CD14-positive monocyte (primary cell): ENCODE data around the gene ZFYVE28. TPM values are rescaled to one million over a fixed set of nuclear protein-coding genes. Genes with fewer than 3 reads are reported as not detected.

Experiments
- DNase-seq, 3 donors: peaks; one replicate each; pipeline ENCODE4 v3.0.0-alpha.2; 2011 to 2022
- H2AFZ ChIP-seq: 2 replicates; pipeline ENCODE4 v1.6.0; 2012; ENCODE audit warnings: mild to moderate bottlenecking, low read depth, low read length, inconsistent platforms; ENCODE audit not compliant: insufficient read depth, poor library complexity, severe bottlenecking
- H3K27ac ChIP-seq, 2 donors: 1 replicate in 1 of 2; 2 replicates in 1 of 2; pipeline ENCODE4 v1.5.1; 2012 to 2013; ENCODE audit warnings: low read length in 2 of 2, control low read depth in 1 of 2, inconsistent platforms in 1 of 2, low read depth in 1 of 2, mild to moderate bottlenecking in 1 of 2
- H3K27me3 ChIP-seq, 2 donors: one replicate each; pipeline versions ENCODE4 v1.6.0 to v1.6.1; 2011 to 2013; ENCODE audit warnings: low read length in 2 of 2; ENCODE audit not compliant: control insufficient read depth in 2 of 2, insufficient read depth in 2 of 2
- H3K36me3 ChIP-seq, 2 donors: replicated peaks in 1 of 2; 1 replicate in 1 of 2; 2 replicates in 1 of 2; pipeline versions ENCODE4 v1.5.1 to v1.6.1; 2012 to 2013; ENCODE audit warnings: low read length in 2 of 2, control low read depth in 1 of 2, inconsistent platforms in 1 of 2, mild to moderate bottlenecking in 1 of 2; ENCODE audit not compliant: insufficient read depth in 2 of 2, control insufficient read depth in 1 of 2
- H3K4me1 ChIP-seq, 2 donors: 1 replicate in 1 of 2; 2 replicates in 1 of 2; pipeline versions ENCODE4 v1.5.1 to v1.6.1; 2012 to 2013; ENCODE audit warnings: low read length in 2 of 2, control low read depth in 1 of 2, inconsistent platforms in 1 of 2, mild to moderate bottlenecking in 1 of 2, moderate library complexity in 1 of 2; ENCODE audit not compliant: insufficient read depth in 2 of 2, control insufficient read depth in 1 of 2
- H3K4me2 ChIP-seq: replicated peaks from 2 replicates; pipeline ENCODE3; 2012; ENCODE audit warnings: low read length, moderate library complexity, mild to moderate bottlenecking; ENCODE audit not compliant: poor library complexity, severe bottlenecking; ENCODE audit errors: extremely low read depth
- H3K4me3 ChIP-seq, 3 experiments: fragments of 200-600 bp in 1 of 3; sonication (generic) in 1 of 3; replicated peaks in 1 of 3; 1 replicate in 2 of 3; 2 replicates in 1 of 3; pipeline ENCODE4 v1.5.1; 2011 to 2013; ENCODE audit warnings: low read length in 3 of 3, mild to moderate bottlenecking in 3 of 3, control low read depth in 2 of 3, low read depth in 2 of 3, inconsistent platforms in 1 of 3, moderate library complexity in 1 of 3
- H3K79me2 ChIP-seq: 2 replicates; pipeline ENCODE4 v1.6.0; 2012; ENCODE audit warnings: mild to moderate bottlenecking, control low read depth, inconsistent platforms, low read length, moderate library complexity; ENCODE audit not compliant: insufficient read depth
- H3K9ac ChIP-seq: 2 replicates; pipeline ENCODE4 v1.6.0; 2017; ENCODE audit warnings: low read length, mild to moderate bottlenecking; ENCODE audit not compliant: insufficient read depth, poor library complexity, severe bottlenecking
- H3K9me3 ChIP-seq, 2 donors: replicated peaks in 1 of 2; 1 replicate in 1 of 2; 2 replicates in 1 of 2; pipeline versions ENCODE4 v1.5.1 to v1.6.1; 2012 to 2013; ENCODE audit warnings: low read length in 2 of 2, control low read depth in 1 of 2; ENCODE audit not compliant: control insufficient read depth in 1 of 2, insufficient read depth in 1 of 2
- H4K20me1 ChIP-seq: 2 replicates; pipeline ENCODE4 v1.6.0; 2012; ENCODE audit warnings: mild to moderate bottlenecking, low read length, control low read depth, moderate library complexity; ENCODE audit not compliant: insufficient read depth
- H3K27ac Mint-ChIP-seq, 7 donors: one replicate each; pipeline ENCODE4 v1.8.0; 2020; ENCODE audit warnings: mild to moderate bottlenecking in 7 of 7, mixed read lengths in 7 of 7, moderate library complexity in 6 of 7, inconsistent platforms in 2 of 7
- H3K27me3 Mint-ChIP-seq, 3 donors: one replicate each; pipeline ENCODE4 v1.8.0; 2021 to 2022; ENCODE audit warnings: low read depth in 3 of 3, mild to moderate bottlenecking in 3 of 3, mixed read lengths in 3 of 3, moderate library complexity in 3 of 3, inconsistent platforms in 1 of 3
- H3K36me3 Mint-ChIP-seq, 2 donors: one replicate each; pipeline ENCODE4 v1.8.0; 2020; ENCODE audit warnings: mixed read lengths in 2 of 2, inconsistent platforms in 1 of 2, mild to moderate bottlenecking in 1 of 2
- H3K4me1 Mint-ChIP-seq: one replicate; pipeline ENCODE4 v1.8.0; 2020; ENCODE audit warnings: mild to moderate bottlenecking, mixed read lengths
- H3K4me3 Mint-ChIP-seq, 2 donors: one replicate each; pipeline ENCODE4 v1.8.0; 2020; ENCODE audit warnings: mild to moderate bottlenecking in 2 of 2, mixed read lengths in 2 of 2, moderate library complexity in 1 of 2
- H3K9me3 Mint-ChIP-seq, 7 donors: one replicate each; pipeline ENCODE4 v1.8.0; 2020 to 2022; ENCODE audit warnings: mixed read lengths in 7 of 7, mild to moderate bottlenecking in 6 of 7, moderate library complexity in 6 of 7, inconsistent platforms in 2 of 7
- WGBS: methylation state at CpG from one replicate; pipeline ENCODE4 v1.1.5; 2013; ENCODE audit warnings: missing lambda C conversion rate; ENCODE audit not compliant: insufficient coverage; 5-methylcytosine and 5-hydroxymethylcytosine counted together
- intact Hi-C, 2 donors: fragments of 100-400 bp; cut with micrococcal nuclease; formaldehyde crosslinking; loops; one replicate each; pipeline versions ENCODE4 v1.15.0 to v1.15.1; 2023
- polyA plus RNA-seq, 3 donors: library from polyadenylated mRNA; depleted of rRNA in 1 of 3; unstranded in 2 of 3; stranded (reverse) in 1 of 3; fragments of 300-500 nt in 2 of 3; fragments of >200 nt in 1 of 3; fragmentation: Illumina TruSeq in 2 of 3; gene quantifications; 1 replicate in 2 of 3; 2 replicates in 1 of 3; pipeline ENCODE4 v1.2.3, GENCODE V29; 2012 to 2021
- TF ChIP-seq, protein P1 (sequence below): fragments of 200-600 bp; IDR thresholded peaks from one replicate; pipeline ENCODE4 v1.8.0; 2022; ENCODE audit warnings: antibody characterized with exemption, mild to moderate bottlenecking

ZFYVE28 gene
- polyA plus RNA-seq, 3 donors: 1.0 to 4.4 (median 1.1) TPM

DNA sequence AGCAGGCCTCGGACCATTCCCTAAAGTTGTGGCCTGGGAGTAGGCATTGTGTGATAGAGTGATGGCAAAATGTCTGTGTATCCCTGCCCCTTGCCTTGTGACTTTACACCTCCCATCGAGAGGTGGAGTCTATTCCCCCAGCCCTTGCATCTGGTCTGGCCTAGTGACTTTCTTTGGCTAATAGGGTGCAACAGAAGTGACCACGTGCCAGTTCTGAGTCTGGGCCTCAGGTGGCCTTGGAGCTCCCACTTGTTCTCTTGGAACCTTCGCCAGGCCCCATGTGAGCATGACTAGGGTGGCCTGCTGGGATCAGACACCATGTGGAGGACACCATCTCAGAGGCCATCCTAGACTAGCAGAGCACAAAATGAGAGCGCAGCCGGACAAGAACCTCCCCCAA is 46.6 kb upstream of the ZFYVE28 start:
- no peak overlapping the region for H3K27ac Mint-ChIP-seq
- H3K9ac ChIP-seq: no peak overlapping the region
- peaks cover 11 to 26% of the 10 kb centered on the region in 2 donors for H3K27me3 ChIP-seq
- H3K79me2 ChIP-seq: peaks cover 32% of the 10 kb centered on the region
- H3K4me3 ChIP-seq: no peak overlapping the region
- H3K4me1 ChIP-seq: peaks cover 19 to 37% of the 10 kb centered on the region in 2 donors
- H3K36me3 ChIP-seq: no peaks in the 10 kb centered on the region
- H3K4me3 Mint-ChIP-seq: no peak overlapping the region
- peaks cover 31% of the 10 kb centered on the region for H3K4me1 Mint-ChIP-seq
- no peak overlapping the region for H3K4me2 ChIP-seq
- no peak for DNase-seq
- intact Hi-C loops: loop anchor here (5.0 kb wide), 1 partner anchor 223 kb away; the partner anchor contains the start of genes HAUS3 (in 2 of the 2) and POLN (in 2 of the 2)
- H3K27me3 Mint-ChIP-seq: peaks cover 29 to 40% (median 38%) of the 10 kb centered on the region in 3 donors
- H3K27ac ChIP-seq: no peak overlapping the region
- H3K9me3 ChIP-seq: peaks cover 0 to 6% of the 10 kb centered on the region in 2 donors
- H2AFZ ChIP-seq: no peak overlapping the region
- WGBS: 94% methylated on average over 4 of the region's 6 CpGs
- TF ChIP-seq, protein P1, sequence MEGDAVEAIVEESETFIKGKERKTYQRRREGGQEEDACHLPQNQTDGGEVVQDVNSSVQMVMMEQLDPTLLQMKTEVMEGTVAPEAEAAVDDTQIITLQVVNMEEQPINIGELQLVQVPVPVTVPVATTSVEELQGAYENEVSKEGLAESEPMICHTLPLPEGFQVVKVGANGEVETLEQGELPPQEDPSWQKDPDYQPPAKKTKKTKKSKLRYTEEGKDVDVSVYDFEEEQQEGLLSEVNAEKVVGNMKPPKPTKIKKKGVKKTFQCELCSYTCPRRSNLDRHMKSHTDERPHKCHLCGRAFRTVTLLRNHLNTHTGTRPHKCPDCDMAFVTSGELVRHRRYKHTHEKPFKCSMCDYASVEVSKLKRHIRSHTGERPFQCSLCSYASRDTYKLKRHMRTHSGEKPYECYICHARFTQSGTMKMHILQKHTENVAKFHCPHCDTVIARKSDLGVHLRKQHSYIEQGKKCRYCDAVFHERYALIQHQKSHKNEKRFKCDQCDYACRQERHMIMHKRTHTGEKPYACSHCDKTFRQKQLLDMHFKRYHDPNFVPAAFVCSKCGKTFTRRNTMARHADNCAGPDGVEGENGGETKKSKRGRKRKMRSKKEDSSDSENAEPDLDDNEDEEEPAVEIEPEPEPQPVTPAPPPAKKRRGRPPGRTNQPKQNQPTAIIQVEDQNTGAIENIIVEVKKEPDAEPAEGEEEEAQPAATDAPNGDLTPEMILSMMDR: no peak
- peaks cover 9% of the 10 kb centered on the region for H4K20me1 ChIP-seq
- peaks cover 0 to 3% (median 0%) of the 10 kb centered on the region in 7 donors for H3K9me3 Mint-ChIP-seq
- peaks cover 0 to 4% of the 10 kb centered on the region in 2 donors for H3K36me3 Mint-ChIP-seq

- H4K20me1 ChIP-seq: no peaks in the 10 kb centered on the region
- Mint-ChIP-seq H3K36me3 (peaks cover 0 to 4% of the 10 kb centered on the region in 2 donors), H3K4me3 (peak overlapping the region; percentile 68 to 77), H3K9me3 (peaks cover 0 to 3% (median 0%) of the 10 kb centered on the region in 7 donors), H3K27ac (peak overlapping the region in 2 of 7 donors; percentile 8 to 45), H3K4me1 (peaks cover 24% of the 10 kb centered on the region), H3K27me3 (peaks cover 36 to 42% (median 42%) of the 10 kb centered on the region in 3 donors)
- peak overlapping the region; percentile 86 for H3K4me2 ChIP-seq
- H3K27me3 ChIP-seq: peaks cover 11 to 26% of the 10 kb centered on the region in 2 donors
- H3K9ac ChIP-seq: peak overlapping the region; percentile 43
- peaks cover 14 to 24% of the 10 kb centered on the region in 2 donors for H3K4me1 ChIP-seq
- no peaks in the 10 kb centered on the region for H3K36me3 ChIP-seq
- peaks cover 0 to 6% of the 10 kb centered on the region in 2 donors for H3K9me3 ChIP-seq
- peak overlapping the region; percentile 63 for H2AFZ ChIP-seq
- TF ChIP-seq, protein P1: no peak
- no peak for DNase-seq
- H3K27ac ChIP-seq: no peak overlapping the region
- H3K79me2 ChIP-seq: peaks cover 16% of the 10 kb centered on the region
- peak overlapping the region in 1 of 3 experiments; percentile 71 for H3K4me3 ChIP-seq
- intact Hi-C loops: loop anchor here (5.0 kb wide), 2 partner anchors 34 to 41 kb away; no protein-coding TSS in a partner anchor
- 39% methylated on average over 14 of the region's 35 CpGs for WGBS
These were observed 44.7 kb upstream of the ZFYVE28 start for GRCh38 chr4:2462992-2463762.
